Measurements from ENCODE around the gene CKMT2. TPM values are rescaled to one million over a fixed set of nuclear protein-coding genes. Genes with fewer than 3 reads are reported as not detected.

Gene CKMT2
- total RNA-seq, 6 donors from 2014 or later = 2.1 to 2.7 (median 2.3) TPM; not detected in 3

DNA sequence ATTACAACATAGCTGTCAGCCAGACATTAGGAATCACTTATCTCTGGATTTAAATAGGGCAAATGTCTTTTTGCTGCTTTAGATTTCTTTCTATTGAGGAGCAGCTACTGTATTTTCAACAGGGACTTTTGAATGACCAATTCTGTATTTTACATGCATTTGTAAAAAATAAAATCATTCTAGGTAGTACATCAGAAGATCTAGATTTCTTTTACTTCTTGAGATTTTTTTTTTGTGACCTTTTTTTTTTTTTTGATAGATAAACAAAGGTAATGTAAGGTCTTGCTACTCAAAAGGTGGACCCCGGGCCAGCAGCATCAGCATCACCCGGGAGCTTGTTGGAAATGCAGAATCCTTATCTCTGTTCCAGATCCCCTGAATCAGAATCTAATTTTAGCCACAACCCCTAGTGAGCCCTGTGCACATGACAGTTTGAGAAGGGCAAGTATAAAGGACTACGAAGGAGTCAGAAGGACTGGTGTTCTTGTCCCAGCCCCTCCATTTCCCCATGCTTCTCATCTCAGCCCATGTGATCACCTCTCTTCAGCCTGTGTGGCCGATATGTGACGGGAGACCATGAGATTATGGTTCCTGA is 37.7 kb upstream of the CKMT2 start:
- no peak for DNase-seq
- WGBS, 2 donors = 78 to 86% methylated on average over 5 of the region's 5 CpGs
- peaks cover 6 to 8% (median 7%) of the 10 kb centered on the region in 4 donors for H3K4me1 ChIP-seq
- no peak overlapping the region for H3K4me3 ChIP-seq
- H3K9me3 ChIP-seq = no peaks in the 10 kb centered on the region
- ATAC-seq (ENCODE audit: low FRiP score in 2 of 2) = no peak
- H3K27me3 ChIP-seq = no peaks in the 10 kb centered on the region
- no peaks in the 10 kb centered on the region for H3K36me3 ChIP-seq
- H3K27ac ChIP-seq = no peak overlapping the region
- TF ChIP-seq, protein P1, sequence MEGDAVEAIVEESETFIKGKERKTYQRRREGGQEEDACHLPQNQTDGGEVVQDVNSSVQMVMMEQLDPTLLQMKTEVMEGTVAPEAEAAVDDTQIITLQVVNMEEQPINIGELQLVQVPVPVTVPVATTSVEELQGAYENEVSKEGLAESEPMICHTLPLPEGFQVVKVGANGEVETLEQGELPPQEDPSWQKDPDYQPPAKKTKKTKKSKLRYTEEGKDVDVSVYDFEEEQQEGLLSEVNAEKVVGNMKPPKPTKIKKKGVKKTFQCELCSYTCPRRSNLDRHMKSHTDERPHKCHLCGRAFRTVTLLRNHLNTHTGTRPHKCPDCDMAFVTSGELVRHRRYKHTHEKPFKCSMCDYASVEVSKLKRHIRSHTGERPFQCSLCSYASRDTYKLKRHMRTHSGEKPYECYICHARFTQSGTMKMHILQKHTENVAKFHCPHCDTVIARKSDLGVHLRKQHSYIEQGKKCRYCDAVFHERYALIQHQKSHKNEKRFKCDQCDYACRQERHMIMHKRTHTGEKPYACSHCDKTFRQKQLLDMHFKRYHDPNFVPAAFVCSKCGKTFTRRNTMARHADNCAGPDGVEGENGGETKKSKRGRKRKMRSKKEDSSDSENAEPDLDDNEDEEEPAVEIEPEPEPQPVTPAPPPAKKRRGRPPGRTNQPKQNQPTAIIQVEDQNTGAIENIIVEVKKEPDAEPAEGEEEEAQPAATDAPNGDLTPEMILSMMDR (IDR thresholded peaks at IDR 0.05) = peak in 1 of 6 experiments; percentile 15
- TF ChIP-seq EP300 (IDR thresholded peaks at IDR 0.05) = no peak

DNA sequence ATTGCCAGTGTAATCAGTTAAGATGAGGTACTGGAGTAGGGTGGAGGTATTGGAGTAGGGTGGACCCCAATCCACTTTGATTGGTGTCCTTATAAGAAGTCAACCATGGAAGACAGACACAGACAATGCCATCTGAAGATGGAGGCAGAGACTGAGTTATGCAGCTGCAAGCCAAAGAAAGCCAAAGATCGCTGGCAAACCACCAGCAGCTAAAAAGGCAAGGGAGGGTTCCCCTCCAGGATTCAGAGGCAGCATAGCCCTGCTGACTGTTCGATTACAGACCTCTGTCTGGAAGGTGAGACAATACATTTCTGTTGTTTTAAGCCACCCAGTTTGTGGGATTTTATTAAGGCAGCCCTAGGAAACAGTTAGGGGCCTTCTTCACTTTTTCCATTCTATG is 30.5 kb upstream of the CKMT2 start:
- ATAC-seq (ENCODE audit: low FRiP score in 2 of 2) (no peak), DNase-seq (no peak)
- no peak overlapping the region for H3K27ac ChIP-seq
- H3K27me3 ChIP-seq = no peaks in the 10 kb centered on the region
- 73 to 80% methylated on average over 2 of the region's 2 CpGs for WGBS, 2 donors
- no peaks in the 10 kb centered on the region for H3K9me3 ChIP-seq
- TF ChIP-seq EP300 (IDR thresholded peaks at IDR 0.05) (no peak), POLR2AphosphoS5 (IDR thresholded peaks at IDR 0.05) (no peak), POLR2A (IDR thresholded peaks at IDR 0.05) (no peak)
- TF ChIP-seq, protein P1 (IDR thresholded peaks at IDR 0.05) = no peak
- H3K36me3 ChIP-seq = no peaks in the 10 kb centered on the region
- H3K4me1 ChIP-seq = no peaks in the 10 kb centered on the region
- H3K4me3 ChIP-seq = no peak overlapping the region

DNA sequence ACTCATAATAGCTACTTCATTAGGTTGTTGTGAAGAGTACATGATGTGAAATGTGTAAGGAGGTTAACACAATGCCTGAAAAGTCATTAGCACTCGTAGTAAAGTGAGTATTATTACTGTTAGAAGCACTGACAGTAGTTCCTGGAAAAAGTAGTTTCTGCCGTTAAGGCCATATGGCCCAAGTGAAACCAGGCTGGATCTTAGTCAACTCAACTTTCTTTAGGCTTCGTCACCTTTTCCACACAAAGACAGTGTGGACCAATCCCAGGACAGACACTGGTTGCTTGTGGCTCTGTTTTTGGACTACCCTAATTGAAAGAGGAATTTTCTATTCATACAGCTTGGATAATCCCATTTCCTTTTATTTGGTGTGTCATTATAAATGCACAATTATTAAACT is 29.4 kb upstream of the CKMT2 start:
- Histone ChIP-seq H3K9me3 (no peaks in the 10 kb centered on the region), H3K4me3 (no peak overlapping the region), H3K27ac (no peak overlapping the region), H3K27me3 (no peaks in the 10 kb centered on the region), H3K4me1 (no peaks in the 10 kb centered on the region), H3K36me3 (no peaks in the 10 kb centered on the region)
- 81 to 91% methylated on average over 3 of the region's 3 CpGs for WGBS, 2 donors
- TF ChIP-seq EP300 (IDR thresholded peaks at IDR 0.05) (no peak), POLR2AphosphoS5 (IDR thresholded peaks at IDR 0.05) (no peak), POLR2A (IDR thresholded peaks at IDR 0.05) (no peak)
- TF ChIP-seq, protein P1 (IDR thresholded peaks at IDR 0.05) = no peak
- ATAC-seq (ENCODE audit: low FRiP score in 2 of 2) = no peak
- no peak for DNase-seq

DNA sequence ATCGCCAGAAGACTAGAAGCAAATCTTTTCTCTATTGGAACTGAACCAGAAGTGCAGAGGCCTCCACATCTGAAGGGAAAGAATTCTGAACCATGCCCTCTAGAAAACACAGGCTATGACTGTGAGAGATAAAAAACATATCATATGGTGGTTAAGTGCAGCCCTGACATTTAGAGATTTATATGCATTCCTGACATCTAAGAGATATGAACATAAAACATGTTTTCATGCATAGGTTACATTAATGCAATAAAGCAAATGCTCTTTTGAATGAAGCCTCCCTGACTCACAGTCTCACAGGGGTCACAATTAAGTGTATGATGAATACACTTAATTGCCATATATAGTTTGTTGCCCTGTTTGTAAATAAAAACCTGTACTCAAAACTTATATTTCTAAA is 28.9 kb upstream of the CKMT2 start:
- Histone ChIP-seq H3K4me3 (no peak overlapping the region), H3K27me3 (no peaks in the 10 kb centered on the region), H3K27ac (no peak overlapping the region), H3K36me3 (no peaks in the 10 kb centered on the region), H3K9me3 (no peaks in the 10 kb centered on the region), H3K4me1 (no peaks in the 10 kb centered on the region)
- 96 to 100% methylated on average over 1 of the region's 1 CpG for WGBS, 2 donors
- TF ChIP-seq, protein P1 (IDR thresholded peaks at IDR 0.05) = no peak
- TF ChIP-seq POLR2A (IDR thresholded peaks at IDR 0.05) = no peak
- no peak for TF ChIP-seq POLR2AphosphoS5 (IDR thresholded peaks at IDR 0.05)
- TF ChIP-seq EP300 (IDR thresholded peaks at IDR 0.05) = no peak
- ATAC-seq (ENCODE audit: low FRiP score in 2 of 2) = no peak
- no peak for DNase-seq

DNA sequence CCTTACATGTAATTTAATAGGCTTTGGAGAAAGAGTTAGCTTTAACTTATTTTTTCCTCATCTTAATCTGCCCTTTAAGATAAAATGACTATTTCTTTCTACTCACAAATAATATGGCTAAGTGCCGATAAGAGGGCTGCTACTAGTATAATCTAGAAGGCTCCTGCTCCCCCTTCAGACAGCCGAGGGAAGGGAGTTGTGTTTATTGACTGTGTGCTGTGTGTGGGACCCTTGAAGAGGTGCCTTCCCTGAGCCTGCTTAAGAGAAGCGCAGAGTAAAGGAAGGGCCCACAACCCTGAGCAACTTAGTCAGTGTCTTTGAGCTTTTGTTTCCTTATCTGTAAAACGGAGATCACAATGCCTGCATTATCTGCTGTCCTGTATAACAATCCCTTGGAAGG is 28.1 kb upstream of the CKMT2 start:
- Histone ChIP-seq H3K27ac (no peak overlapping the region), H3K27me3 (no peaks in the 10 kb centered on the region), H3K4me3 (no peak overlapping the region), H3K36me3 (no peaks in the 10 kb centered on the region), H3K9me3 (no peaks in the 10 kb centered on the region), H3K4me1 (no peaks in the 10 kb centered on the region)
- TF ChIP-seq EP300 (IDR thresholded peaks at IDR 0.05) (no peak), POLR2A (IDR thresholded peaks at IDR 0.05) (no peak), POLR2AphosphoS5 (IDR thresholded peaks at IDR 0.05) (no peak)
- TF ChIP-seq, protein P1 (IDR thresholded peaks at IDR 0.05) = no peak
- no peak for ATAC-seq (ENCODE audit: low FRiP score in 2 of 2)
- DNase-seq = no peak
- 83 to 88% methylated on average over 4 of the region's 4 CpGs for WGBS, 2 donors
